HepG2 (cell line): Measurements from ENCODE around the gene KCNK15.

Experiments used
- FOXA1 ChIP-seq, 2 experiments: fragments of 450-650 bp in 1 of 2; sonication (generic) in 1 of 2; formaldehyde crosslinking in 1 of 2; IDR thresholded peaks; 2 replicates each; pipeline versions ENCODE4 v1.4.0 to v1.6.1; 2016 to 2020; ENCODE audit warnings: missing genetic modification reagents in 1 of 2
- HDAC2 ChIP-seq: sonication (generic); formaldehyde crosslinking; IDR thresholded peaks from 2 replicates; pipeline ENCODE4 v1.4.0; 2020; ENCODE audit warnings: missing genetic modification reagents

- TF ChIP-seq HDAC2 (no peak), FOXA1 (IDR thresholded peaks at IDR 0.05) (no peak), FOXA1 (CRISPR knock-in tag; IDR thresholded peaks at IDR 0.05) (no peak)
Measured at GRCh38 chr20:44717986-44718385, 27.7 kb upstream of the KCNK15 start.
